DMS114 treated with DMSO at 0.1 percent for 48 hours (cell line): ENCODE data around the gene STOM.
A peak's percentile ranks its signal among the peaks of the same experiment; 100 is the strongest.

Experiments used
- DNase-seq: peaks from one replicate; lab custom pipeline; 2025; ENCODE audit not compliant: unreplicated experiment; lab: John Stamatoyannopoulos, UW

The STOM gene

DNA sequence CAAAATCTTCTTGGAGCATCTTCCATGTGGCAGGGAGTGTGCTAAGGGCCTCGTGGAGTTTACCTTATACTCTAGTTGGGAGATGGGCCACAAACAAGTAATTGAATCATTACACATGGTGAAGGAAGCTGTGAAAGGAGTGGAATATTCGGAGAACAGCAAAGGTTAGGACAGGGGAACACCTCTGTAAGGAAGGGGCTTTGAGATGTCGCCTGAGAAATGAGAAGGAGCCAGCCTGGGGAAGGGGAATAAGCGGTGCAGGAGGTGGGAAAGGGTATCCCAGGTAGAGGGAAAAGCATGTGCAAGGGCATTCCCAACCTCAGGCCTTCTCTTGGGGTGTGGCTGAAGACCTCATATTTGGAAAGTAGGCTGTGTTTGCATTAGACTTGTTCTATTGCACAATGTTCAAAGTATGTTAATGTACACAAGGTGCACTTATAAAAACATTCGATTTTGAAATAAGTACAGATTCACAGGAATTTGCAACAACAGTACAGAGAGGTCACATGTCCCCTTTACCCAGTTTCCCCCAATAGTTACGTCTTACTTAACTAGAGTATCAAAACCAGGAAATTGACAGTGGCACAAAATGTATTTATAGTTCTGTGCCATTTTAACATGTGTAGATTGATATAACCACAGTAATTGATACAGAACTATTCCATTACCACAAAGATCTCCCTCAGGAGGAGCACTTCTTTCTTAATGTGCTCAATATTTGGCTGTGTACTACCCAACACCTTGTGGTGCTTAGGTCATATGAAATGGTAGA is 2.4 kb upstream of the STOM start:
- no peak for DNase-seq

DNA sequence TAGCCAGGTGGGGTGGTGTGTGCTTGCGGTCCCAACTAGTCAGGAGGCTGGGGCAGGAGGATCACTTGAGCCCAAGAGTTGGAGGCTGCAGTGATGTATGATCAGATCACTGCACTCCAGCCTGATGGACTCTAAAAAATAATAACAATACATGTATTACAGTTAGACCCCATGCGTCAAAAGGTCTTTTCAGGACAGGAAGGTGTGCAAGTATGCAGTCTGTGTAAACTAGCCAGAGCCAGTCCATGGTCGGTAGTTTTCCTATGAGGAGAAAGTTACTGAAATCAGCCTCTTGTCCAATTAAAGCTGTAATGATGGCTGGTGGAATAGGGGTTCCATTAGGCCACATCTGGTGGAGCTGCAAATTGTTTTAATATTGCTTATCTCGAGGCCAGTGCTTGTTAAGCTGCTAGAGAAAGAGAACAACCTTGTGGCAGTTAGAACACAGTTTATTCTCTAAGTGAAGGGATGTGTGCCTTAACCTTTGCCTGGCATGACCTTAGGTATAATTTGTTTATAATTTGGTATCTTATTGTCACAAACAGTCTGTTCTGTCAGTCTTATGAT is 1.5 kb upstream of the STOM start:
- DNase-seq = no peak

DNA sequence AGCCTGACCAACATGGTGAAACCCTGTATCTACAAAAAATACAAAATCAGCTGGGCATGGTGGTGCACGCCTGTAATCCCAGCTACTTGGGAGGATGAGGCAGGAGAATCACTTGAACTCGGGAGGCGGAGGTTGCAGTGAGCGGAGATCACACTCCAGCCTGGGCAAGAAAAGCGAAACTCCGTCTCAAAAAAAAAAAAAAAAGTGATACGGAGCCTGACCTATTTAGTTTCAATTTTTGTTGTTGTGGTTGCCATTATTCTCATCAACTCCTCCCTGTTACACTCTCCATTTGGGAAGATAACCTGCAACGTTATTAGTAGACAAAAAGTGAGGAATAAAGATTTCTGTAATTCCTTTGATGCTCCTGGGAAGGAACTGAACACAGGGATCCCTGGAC is 1.3 kb downstream of the STOM start:
- no peak for DNase-seq

DNA sequence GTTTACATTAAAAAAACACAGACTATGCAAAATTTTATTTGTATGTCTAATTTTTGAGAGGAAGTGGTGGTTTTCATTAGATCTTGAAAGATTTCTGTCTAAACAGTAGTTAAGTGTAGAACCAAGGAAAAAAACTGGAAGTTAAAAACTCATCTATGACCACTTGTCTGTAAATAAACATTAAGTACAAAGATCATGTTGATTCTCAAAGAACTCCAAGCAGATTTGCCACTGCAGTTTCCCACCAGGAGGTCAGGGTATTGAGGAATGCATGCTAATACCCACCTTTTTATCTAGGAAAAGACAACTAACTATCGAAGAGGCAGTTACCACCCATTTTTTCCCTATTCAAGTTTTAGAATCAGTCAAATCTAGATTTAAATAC is 1.9 kb downstream of the STOM start:
- DNase-seq = no peak

DNA sequence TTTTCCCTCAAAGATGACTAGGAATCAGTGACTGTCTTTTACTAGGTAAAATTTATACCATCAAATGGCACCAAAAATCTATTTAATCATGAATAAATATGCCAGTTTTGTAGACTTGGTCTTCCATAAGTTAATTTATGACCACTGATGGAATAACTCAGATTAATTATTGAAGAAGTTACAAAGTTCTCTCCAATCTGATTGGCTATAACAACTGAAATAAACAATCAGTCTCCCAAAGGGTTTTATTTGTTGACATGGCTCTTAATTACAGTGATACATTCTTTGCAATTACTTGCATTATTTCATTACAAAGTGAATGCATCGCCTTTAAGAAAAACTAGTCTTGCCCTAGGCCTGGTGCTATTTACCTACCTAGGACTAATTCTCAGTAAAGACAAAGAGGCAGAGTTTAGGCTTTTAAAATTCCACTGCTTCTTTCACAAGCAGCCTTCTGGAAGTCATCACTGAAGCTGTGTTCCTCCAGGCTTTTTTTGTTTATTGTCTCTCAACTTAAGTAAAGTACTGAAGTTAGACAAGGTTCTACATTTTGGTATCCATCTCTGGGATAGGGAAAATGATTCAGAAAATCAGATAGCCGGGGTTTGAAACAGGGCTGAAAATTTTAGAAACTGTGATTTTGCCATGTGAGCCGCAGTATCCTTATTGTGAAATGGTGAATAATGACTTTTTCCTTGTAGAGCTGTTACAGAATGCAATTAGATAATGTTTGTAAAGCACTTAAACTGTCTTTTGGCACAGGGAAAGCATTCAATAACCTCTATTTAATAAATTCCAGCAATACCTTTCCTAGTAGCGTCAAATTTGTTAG is 2.5 kb downstream of the STOM start:
- peak; percentile 11 for DNase-seq

DNA sequence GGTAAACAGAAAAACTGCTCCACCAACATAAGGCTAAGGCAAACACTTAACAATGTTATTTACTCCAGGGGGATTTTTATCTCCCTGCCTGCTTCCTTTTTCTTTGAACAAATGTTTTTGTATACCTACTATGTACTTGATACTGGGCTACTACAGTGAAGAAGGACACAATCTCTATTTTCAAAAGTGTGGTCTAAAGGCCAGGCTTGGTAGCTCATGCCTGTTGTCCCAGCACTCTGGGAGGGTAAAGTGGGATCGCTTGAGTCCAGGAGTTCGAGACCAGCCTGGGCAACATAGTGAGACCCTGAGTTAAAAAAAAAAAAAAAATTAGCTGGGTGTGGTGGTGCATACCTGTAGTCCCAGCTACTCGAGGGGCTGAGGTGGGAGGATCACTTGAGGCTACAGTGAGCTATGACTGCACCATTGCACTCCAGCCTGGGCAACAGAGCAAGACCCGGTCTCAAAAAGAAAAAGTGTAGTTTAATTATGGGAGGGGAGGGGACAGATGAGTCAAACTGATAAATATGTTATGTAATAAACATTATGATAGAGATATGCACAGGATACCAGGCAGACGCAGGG is 3.3 kb downstream of the STOM start:
- DNase-seq = no peak

DNA sequence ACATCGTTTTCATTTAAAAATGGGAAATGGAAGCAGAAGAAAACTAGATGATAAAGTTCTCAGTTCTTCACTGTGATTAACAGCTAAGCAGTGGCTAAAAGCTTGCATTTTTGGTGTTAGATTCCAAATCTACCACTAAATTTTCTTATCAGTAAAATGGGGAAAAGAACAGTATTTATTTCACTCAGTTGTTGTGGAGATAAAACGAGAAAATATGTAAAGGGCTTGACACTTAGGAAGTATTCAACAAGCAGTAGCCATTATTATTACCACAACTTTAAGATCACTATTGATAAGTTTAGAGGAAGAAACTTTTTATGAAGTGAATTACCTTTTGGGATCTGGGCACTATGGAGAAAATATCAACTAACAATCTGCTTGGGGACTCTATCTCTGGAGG is 4.5 kb downstream of the STOM start:
- no peak for DNase-seq

DNA sequence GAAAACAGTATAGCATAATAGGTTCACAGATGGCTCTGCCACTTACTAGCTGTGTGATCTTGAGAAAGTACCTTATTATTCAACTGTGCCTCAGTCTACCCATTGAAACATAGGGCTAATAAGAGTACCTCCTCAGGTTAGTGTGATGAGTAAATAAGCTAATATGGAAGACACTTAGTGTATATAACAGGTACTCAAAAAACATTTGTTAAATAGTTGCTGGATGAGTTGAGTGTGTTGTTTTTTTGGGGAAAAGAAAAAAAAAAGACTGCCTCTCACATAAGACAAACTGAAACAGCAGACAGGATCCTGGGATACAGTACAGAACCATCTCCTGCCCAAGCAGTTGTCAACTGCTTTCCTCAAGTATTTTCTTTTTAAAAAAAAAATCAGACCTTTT is 5.2 kb downstream of the STOM start:
- no peak for DNase-seq

DNA sequence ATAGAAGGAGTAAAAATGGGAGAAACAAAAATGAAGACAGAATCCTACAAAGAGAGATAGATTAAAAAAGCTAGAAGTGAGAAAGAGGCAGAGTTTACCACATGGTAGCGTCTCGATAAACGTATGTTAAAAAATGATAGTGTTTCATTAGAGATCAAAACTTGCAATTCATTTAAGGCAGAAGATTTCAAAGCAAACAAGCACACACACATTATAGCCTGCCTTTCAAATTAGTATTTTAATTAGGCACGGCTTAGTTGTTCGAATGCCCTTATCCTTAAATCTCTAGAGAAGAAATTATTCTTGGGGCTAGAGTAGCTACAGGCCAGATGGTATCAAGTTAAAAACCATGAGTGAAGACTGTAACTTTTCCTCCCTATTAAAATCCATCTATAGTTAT is 6.0 kb downstream of the STOM start:
- DNase-seq = no peak

DNA sequence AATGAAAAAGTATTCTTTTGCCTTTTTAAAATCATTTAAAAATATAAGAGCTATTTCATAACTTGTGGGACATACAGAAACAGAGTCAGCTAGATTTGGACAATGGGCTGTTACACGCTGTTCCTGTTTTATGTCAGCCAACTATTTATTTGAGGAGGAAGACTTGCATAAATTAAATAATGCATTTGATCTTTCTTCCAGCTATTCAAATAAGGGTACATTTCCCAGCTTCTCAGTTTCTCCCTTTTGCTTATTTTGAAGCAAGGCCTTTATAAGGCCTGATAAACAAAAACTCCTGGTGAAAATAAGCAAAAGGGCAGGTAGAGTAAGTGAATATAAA is 6.5 kb downstream of the STOM start:
- no peak for DNase-seq

DNA sequence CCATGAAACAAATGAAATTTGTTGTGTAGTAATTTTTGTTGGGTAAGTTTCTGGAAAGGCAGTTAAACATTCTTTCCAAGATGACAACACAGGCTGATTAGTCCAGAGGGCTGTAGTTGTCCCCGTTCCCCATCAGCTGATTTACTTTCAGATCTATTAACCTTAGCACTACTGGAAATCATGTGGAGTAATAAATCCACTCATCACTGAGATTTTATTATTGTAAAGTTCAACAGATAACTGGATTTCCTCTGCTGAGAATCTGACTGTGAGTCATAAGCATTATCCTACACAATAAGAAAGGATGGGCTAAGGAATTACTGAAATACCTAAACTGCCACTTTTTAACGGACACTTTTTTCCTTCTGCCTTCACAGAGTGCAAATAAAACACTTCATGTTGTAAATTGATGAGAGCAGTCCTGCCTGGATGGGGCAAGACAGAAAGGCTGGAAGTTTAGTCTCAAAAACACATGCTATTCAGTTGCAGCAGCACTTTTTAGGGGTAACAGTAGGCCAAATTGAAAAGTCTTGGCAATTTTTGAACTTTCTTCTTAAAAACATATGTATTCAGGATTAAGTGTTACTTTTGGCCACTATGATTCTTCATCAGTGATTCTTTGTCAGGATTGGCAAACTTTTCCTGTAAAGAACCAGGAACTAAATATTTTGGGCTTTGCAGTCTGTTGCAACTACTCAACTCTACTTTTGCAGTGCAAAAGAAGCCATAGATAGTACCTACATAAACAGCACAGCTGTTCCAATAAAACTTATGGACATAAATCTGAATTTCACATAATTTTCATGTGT is 7.0 kb downstream of the STOM start:
- DNase-seq = no peak

DNA sequence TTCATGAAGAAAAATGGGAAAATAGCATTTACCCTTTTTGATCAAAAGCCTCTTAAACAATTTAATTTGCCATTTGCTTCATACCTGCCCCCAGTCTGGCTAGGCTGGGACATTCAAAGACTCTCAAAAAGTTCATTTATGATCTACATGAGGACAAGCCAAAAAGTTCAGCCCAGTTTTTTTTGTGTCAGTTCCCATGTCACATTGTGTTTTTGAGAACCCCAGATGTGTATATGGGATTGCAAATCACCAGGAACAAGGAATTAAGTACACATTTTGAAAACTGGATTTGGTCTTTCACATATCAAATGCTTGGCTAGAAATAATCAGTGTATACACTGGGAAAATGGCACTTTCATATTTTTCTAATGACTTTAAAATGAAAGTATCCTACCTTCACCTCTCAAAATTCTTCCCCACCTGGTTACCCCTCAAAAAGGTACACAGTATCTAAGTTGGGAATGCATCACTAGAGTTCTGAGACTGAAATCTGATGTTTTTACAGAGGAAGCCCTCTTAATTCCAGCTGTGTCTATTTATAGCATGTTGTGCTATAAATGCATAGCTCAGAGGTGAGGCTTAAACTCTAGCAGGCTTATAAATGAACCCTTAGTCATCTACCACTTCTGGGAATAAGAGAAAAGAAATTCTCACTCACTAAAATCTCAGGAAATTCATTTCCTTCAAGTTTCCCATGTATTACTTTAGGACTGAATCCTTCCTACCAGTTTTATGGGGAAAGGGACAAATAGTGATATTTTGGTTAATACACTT is 9.3 kb downstream of the STOM start:
- no peak for DNase-seq

DNA sequence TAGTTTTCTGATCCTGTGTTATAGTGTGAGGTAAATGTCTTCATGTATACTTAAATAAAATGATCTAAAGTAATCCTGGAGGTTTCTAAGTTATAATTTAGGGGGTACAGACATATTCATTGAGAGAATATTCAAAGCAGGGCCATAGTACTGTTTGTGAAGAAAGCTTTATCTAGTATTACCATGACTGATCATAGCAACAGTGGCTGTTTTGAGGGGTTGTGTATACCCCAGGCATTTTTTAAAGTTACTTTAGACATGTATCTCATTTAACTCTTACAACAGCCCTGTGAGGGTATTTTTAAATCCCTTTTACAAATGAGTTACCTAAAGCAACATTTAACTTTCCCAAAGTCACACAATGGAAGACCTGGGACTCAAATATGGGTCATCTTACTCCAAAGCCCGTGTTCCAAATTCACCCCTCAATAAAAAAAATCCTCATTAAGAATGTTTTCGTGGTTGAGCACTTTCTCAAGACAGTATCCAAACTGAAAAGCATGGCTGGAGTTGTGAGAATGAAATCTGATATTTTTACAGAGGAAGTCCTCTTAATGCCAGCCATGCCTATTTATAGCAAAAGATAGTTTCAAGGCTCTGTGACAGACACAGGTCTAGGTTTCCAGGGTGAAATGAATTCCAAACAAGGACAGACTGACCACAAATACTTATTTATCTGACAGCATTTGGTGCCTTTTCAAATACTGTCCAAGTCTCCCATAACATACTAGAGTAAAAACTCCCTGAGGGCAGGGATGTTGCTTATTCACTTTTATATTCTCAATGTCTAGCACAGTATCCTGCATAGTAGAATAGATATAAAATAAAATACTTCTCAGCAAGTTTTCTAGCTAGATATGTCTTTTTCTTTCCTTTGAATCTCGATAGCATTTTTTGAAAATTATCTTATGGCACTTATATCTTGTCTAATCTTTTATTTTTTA is 10.4 kb downstream of the STOM start:
- no peak for DNase-seq

DNA sequence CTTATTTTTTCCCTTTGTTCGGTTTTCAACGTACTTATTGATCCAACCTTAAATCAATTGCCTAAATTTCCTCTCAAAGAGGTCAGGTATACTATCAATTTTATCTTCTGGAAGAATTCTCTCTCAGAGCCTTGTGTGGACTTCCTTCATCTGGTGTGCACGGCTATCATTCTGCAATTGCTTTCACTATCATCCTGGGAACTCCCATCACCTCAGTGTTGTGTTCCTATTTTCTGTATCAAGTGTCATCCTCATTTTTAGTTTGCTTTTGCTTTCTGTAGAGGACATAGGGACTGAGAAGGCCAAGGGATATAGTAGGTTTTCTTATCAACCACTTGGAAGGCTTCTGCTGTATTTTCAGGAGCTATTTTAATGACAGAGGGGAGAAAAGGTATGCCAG is 11.3 kb downstream of the STOM start:
- DNase-seq = no peak

DNA sequence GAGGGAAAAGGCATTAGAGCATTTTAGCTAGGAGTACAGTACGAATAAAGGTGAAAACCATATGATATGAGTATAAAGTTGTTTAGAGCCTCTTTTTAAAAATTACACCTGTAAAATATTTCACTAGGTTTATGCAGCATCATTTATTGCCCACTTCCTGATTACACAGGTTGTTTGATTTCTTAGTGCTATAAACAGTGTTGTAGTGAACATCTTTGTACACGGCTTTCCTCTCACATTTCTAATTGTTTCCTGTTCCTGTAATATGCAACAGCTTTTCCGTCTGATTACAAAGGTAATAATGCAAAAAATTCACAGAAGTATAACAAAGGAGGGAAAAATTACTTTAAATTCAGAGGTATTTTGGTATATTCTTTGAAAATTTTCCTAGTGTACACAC is 13.0 kb downstream of the STOM start:
- no peak for DNase-seq

DNA sequence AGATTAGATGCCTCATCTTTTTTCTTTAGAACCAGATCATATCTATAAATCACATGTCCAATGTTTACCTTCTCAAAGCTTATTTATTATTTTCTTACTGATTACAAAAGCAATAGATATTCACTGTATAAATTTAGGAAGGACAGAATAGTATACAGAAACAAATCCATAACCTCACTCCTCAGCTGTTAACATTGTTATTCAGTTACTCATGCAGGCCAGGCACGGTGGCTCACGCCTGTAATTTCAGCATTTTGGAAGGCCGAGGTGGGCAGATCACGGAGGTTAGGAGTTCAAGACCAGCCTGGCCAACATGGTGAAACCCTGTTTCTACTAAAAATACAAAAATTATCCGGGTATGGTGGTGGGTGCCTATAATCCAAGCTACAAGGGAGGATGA is 15.3 kb downstream of the STOM start:
- DNase-seq = no peak

DNA sequence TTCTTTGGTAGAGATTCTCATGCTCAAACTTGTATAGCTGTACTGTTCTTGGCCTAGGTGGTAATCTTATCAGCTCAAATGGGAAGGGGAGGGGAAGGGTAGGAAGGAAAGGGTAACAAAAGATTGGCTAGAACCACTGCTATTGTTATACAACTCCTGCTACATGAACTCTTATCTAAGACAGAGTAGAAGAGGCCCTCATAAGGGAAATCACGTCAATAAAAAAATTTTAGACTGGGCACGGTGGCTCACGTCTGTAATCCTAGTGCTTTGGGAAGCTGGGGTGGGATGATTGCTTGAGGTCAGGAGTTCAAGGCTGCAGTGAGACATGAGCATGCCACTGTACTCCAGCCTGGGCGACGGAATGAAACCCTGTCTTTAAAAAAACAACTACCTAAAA is 15.9 kb downstream of the STOM start:
- no peak for DNase-seq

DNA sequence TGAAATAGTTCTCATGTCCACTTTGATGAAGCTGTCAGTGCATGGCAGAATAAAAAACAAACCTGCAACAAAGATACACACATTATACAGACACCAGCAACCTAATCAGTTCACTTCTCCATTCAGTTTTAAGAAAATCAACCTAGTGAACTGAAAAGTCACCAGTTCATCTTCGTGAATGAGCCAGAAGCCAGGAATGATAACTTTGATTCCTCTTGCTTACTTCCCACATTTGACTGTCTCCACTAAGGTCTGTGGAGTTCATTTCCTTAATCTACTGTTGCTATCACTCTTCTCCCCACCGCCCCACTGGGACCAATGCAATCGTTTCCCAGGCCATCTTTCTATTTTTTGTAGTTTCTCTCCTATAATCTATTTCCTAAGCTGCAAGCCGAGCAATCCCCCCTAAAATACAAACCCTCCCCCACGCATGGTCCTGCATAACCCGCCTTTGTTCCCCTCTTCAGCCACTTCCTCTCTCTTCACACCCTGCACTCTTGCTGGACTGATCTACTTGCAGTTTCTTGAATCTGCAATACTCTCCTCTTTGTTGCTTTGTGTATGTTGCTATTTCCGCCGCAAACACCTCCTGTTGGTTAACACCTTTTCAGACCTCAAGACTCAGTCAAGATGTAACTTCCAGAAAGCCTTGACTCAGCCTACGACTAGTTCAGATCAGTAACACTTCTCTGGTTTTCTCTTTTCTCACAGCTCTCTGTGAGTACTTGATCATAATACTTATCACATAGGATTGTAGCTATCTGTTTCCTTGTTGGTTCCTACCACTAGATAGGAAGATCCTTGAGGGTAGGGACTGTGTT is 16.6 kb downstream of the STOM start:
- DNase-seq = no peak
